Measurements from ENCODE around the gene NFU1. TPM values are rescaled to one million over a fixed set of nuclear protein-coding genes. Genes with fewer than 3 reads are reported as not detected.

The NFU1 gene
- total RNA-seq, 3 donors from 2014 or later: 38.9 to 60.6 (median 47.2) TPM

DNA sequence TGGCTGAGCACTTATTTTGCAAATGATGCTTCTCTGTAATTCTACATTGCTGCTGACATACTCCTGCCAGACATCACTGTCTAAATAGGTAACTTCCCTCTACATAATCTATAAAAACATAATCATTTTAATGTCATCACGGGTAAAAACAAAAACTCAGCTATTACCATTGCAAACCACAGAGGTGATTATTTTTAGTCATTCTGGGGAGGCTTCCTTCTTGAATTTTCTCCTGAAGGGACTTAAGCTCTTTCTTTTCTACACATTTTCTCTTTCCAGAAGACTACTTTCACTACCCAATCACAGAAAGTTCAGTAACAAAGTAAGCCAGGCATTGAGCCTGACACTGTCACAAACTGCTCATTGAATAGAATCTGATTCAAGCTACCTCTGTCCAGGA, 40.4 kb upstream of the NFU1 start:
- H3K4me1 ChIP-seq (ENCODE audit: low read depth): peaks cover 10% of the 10 kb centered on the region
- intact Hi-C loops (cut with DNase I, micrococcal nuclease): no loop called here

DNA sequence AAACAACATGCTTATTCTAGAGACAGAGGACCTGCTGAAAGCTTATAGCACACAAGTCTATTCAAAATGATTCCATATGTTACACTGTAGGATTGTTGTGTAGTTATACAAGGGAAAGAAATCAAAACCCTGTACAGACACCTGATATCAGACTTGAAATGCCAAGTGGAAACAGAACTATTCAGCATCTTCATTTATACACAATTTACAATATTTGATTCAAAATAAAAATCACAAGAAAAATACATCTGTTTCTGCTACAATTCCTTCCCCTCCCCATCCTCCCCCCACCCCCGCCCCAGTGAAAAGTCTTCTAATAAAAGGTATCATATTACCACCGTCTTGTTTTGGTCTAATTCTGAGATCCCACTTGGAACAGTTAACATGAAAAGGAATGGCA, 37.5 kb upstream of the NFU1 start:
- Histone ChIP-seq H3K4me1 (ENCODE audit: low read depth) (peaks cover 5% of the 10 kb centered on the region), H3K36me3 (ENCODE audit: low read depth) (no peaks in the 10 kb centered on the region), H3K4me3 (no peak overlapping the region), H3K9me3 (no peaks in the 10 kb centered on the region)
- intact Hi-C loops (cut with DNase I, micrococcal nuclease): no loop called here
- no peak for DNase-seq
- no peak for ATAC-seq
- TF ChIP-seq, protein P1, sequence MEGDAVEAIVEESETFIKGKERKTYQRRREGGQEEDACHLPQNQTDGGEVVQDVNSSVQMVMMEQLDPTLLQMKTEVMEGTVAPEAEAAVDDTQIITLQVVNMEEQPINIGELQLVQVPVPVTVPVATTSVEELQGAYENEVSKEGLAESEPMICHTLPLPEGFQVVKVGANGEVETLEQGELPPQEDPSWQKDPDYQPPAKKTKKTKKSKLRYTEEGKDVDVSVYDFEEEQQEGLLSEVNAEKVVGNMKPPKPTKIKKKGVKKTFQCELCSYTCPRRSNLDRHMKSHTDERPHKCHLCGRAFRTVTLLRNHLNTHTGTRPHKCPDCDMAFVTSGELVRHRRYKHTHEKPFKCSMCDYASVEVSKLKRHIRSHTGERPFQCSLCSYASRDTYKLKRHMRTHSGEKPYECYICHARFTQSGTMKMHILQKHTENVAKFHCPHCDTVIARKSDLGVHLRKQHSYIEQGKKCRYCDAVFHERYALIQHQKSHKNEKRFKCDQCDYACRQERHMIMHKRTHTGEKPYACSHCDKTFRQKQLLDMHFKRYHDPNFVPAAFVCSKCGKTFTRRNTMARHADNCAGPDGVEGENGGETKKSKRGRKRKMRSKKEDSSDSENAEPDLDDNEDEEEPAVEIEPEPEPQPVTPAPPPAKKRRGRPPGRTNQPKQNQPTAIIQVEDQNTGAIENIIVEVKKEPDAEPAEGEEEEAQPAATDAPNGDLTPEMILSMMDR (IDR thresholded peaks at IDR 0.05): no peak

More for the DNA sequence above, 40.4 kb upstream of the NFU1 start:
- no peak for DNase-seq
- Histone ChIP-seq H3K4me3 (no peak overlapping the region), H3K36me3 (ENCODE audit: low read depth) (no peaks in the 10 kb centered on the region), H3K9me3 (no peaks in the 10 kb centered on the region)
- no peak for ATAC-seq
- TF ChIP-seq, protein P1 (IDR thresholded peaks at IDR 0.05): no peak

DNA sequence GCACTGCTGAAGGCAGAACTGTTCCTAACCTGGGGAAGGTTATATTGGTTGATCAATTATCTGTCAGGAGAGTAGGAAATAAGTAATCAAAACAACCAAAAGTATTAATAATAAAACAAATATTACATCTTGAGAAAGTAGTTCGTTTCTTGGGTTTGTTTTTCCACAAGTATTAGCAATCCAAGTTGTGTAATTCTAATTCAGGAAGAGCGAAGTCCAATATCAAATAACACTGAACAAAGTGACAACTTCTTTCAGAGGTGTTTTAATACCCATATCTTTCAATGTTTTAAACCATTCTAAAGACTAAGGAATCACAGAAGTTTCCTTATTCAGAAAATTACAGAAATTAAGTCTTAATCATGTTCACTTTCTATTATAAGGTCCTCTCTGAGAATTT, 34.6 kb upstream of the NFU1 start:
- Histone ChIP-seq H3K9me3 (no peaks in the 10 kb centered on the region), H3K4me1 (ENCODE audit: low read depth) (no peaks in the 10 kb centered on the region), H3K36me3 (ENCODE audit: low read depth) (no peaks in the 10 kb centered on the region), H3K4me3 (no peak overlapping the region)
- intact Hi-C loops (cut with DNase I, micrococcal nuclease): no loop called here
- TF ChIP-seq, protein P1 (IDR thresholded peaks at IDR 0.05): no peak
- no peak for DNase-seq
- ATAC-seq: no peak

DNA sequence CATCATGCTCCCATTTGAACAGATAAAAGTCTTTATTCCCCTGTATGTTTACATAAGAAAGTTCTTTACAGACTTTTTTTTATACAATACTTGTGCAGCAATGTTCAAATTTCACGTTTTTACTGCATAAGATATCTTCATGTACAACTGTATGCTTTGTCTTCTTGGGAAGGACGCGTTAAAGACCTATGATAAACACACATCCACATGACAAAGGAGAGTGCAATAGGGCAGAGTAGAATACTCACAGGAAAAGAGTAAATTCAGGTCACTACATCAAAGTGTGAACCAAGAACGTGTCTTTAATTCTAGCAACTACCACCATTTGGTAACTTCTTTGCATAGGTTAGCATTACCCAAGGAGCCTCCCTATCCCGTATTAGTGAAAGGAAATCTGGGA, 33.7 kb upstream of the NFU1 start:
- ATAC-seq: no peak
- TF ChIP-seq, protein P1 (IDR thresholded peaks at IDR 0.05): no peak
- Histone ChIP-seq H3K4me1 (ENCODE audit: low read depth) (no peaks in the 10 kb centered on the region), H3K36me3 (ENCODE audit: low read depth) (no peaks in the 10 kb centered on the region), H3K4me3 (no peak overlapping the region), H3K9me3 (no peaks in the 10 kb centered on the region)
- no peak for DNase-seq
- intact Hi-C loops (cut with DNase I, micrococcal nuclease): no loop called here

DNA sequence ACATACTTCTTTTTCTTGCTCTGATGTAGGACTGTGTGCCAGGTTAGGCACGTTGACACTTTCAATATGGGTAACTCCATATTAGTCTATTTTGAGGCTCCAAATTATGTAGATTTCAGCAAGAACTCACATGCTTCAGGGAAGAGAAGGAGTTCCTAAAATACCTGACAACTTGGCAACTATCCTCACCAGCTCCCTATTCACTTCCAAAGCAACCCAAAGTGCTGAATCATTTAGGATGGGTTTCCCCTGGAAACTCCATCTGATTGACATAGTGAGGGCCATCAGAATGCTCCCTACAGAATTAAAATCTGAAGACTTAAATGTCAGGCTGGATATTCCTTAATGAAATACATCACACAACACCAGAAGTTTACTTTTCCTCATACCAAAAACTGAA, 32.5 kb upstream of the NFU1 start:
- no peaks in the 10 kb centered on the region for H3K4me1 ChIP-seq (ENCODE audit: low read depth)
- H3K4me3 ChIP-seq: no peak overlapping the region
- ATAC-seq (no peak), DNase-seq (no peak)
- TF ChIP-seq, protein P1 (IDR thresholded peaks at IDR 0.05): no peak
- intact Hi-C loops (cut with DNase I, micrococcal nuclease): no loop called here
- no peaks in the 10 kb centered on the region for H3K9me3 ChIP-seq
- H3K36me3 ChIP-seq (ENCODE audit: low read depth): no peaks in the 10 kb centered on the region

DNA sequence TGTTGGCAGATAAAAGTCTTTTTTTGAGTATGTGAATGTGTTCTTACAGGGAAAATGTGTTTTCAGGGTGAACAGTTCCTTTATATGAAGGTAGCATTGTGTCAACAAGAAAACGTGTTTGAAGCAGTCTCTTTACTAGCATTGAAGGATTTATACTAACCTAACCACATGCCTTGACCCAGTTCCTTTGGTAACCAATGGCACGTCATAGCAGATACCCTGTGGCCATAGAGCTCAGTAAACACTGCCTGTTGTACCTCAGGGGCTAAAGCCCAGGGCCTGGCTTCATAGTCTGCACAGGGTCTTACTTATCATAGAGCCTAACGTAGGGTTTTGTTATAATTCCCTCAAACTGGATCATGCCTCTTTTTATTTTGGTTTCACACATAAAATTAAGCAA, 32.1 kb upstream of the NFU1 start:
- Histone ChIP-seq H3K9me3 (no peaks in the 10 kb centered on the region), H3K36me3 (ENCODE audit: low read depth) (no peaks in the 10 kb centered on the region), H3K4me1 (ENCODE audit: low read depth) (no peaks in the 10 kb centered on the region), H3K4me3 (no peak overlapping the region)
- TF ChIP-seq, protein P1 (IDR thresholded peaks at IDR 0.05): no peak
- no peak for DNase-seq
- intact Hi-C loops (cut with DNase I, micrococcal nuclease): no loop called here
- no peak for ATAC-seq

Measured in mucosa of descending colon (tissue), 3 donors.